GM21717 (cell line): Measurements from ENCODE around the gene MOB2.

Experiments used
- ATAC-seq: cut with Tn5 transposase; IDR thresholded peaks from one replicate; pipeline ENCODE4 v1.9.1; 2021; ENCODE audit warnings: mild to moderate bottlenecking, moderate library complexity; ENCODE audit not compliant: unreplicated experiment

Gene MOB2

GRCh38 chr11:1458340-1459218 lies 28.0 kb downstream of the MOB2 start:
- no peak for ATAC-seq

GRCh38 chr11:1457856-1458255 lies 28.7 kb downstream of the MOB2 start:
- no peak for ATAC-seq

- no peak for ATAC-seq
Measured at GRCh38 chr11:1457326-1457680, 29.3 kb downstream of the MOB2 start.

- ATAC-seq, result no peak
Measured at GRCh38 chr11:1456596-1457325, 29.8 kb downstream of the MOB2 start.

GRCh38 chr11:1456176-1456575 lies 30.4 kb downstream of the MOB2 start:
- no peak for ATAC-seq

- ATAC-seq, result no peak
Measured at GRCh38 chr11:1455763-1456060, 30.9 kb downstream of the MOB2 start.

- no peak for ATAC-seq
Measured at GRCh38 chr11:1455032-1455762, 31.4 kb downstream of the MOB2 start.

- ATAC-seq, result no peak
Measured at GRCh38 chr11:1454576-1454975, 32.0 kb downstream of the MOB2 start.

- ATAC-seq, result no peak
Measured at GRCh38 chr11:1453611-1454034, 33.0 kb downstream of the MOB2 start.

GRCh38 chr11:1452744-1453143 lies 33.8 kb downstream of the MOB2 start:
- no peak for ATAC-seq

- no peak for ATAC-seq
Measured at GRCh38 chr11:1451781-1452470, 34.7 kb downstream of the MOB2 start.

- ATAC-seq, result no peak
Measured at GRCh38 chr11:1450949-1451710, 35.4 kb downstream of the MOB2 start.

- no peak for ATAC-seq
Measured at GRCh38 chr11:1450344-1450875, 36.2 kb downstream of the MOB2 start.

GRCh38 chr11:1449490-1450243 lies 36.9 kb downstream of the MOB2 start:
- no peak for ATAC-seq

GRCh38 chr11:1448882-1449281 lies 37.7 kb downstream of the MOB2 start:
- ATAC-seq, result no peak

GRCh38 chr11:1447845-1448825 lies 38.4 kb downstream of the MOB2 start:
- no peak for ATAC-seq

GRCh38 chr11:1446623-1447022 lies 40.0 kb downstream of the MOB2 start:
- ATAC-seq, result no peak

- no peak for ATAC-seq
Measured at GRCh38 chr11:1445741-1446445, 40.7 kb downstream of the MOB2 start.
